ENCODE data around the gene KIF11. TPM values are rescaled to one million over a fixed set of nuclear protein-coding genes. Genes with fewer than 3 reads are reported as not detected.

KIF11 gene
- total and polyA plus RNA-seq, 2 of the 13 experiments (the other 11 are each of a cell fraction or from before 2014, with no cell fraction given): 8.7 to 38.4 TPM

- TF ChIP-seq TERF1 (CRISPR knock-in tag; IDR thresholded peaks at IDR 0.05) (no peak), TBX2 (CRISPR knock-in tag; IDR thresholded peaks at IDR 0.05; ENCODE audit: borderline replicate concordance) (peak; percentile 52; the same call in 1 of the 2 replicates), MTF1 (CRISPR knock-in tag; IDR thresholded peaks at IDR 0.05) (no peak), NR1H2 (CRISPR knock-in tag; IDR thresholded peaks at IDR 0.05; ENCODE audit: borderline replicate concordance, low read depth) (no peak), CREB3 (CRISPR knock-in tag; IDR thresholded peaks at IDR 0.05) (no peak), ELK4 (CRISPR knock-in tag; IDR thresholded peaks at IDR 0.05; ENCODE audit: borderline replicate concordance) (no peak), CEBPB (IDR thresholded peaks at IDR 0.05; ENCODE audit: borderline replicate concordance, low read depth, low read length) (no peak), AHR (CRISPR knock-in tag; IDR thresholded peaks at IDR 0.05) (0 out of 2 replicates have a peak, but pooled peaks have one; percentile 62), ZNF704 (CRISPR knock-in tag; IDR thresholded peaks at IDR 0.05; ENCODE audit: borderline replicate concordance) (peak; percentile 59; the same call in 1 of the 2 replicates), SMARCC2 (IDR thresholded peaks at IDR 0.05) (no peak), TRAFD1 (CRISPR knock-in tag; IDR thresholded peaks at IDR 0.05; ENCODE audit: borderline replicate concordance) (no peak)
- TF ChIP-seq, protein P1, sequence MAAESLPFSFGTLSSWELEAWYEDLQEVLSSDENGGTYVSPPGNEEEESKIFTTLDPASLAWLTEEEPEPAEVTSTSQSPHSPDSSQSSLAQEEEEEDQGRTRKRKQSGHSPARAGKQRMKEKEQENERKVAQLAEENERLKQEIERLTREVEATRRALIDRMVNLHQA (CRISPR knock-in tag; IDR thresholded peaks at IDR 0.05): no peak
- TF ChIP-seq, protein P2, sequence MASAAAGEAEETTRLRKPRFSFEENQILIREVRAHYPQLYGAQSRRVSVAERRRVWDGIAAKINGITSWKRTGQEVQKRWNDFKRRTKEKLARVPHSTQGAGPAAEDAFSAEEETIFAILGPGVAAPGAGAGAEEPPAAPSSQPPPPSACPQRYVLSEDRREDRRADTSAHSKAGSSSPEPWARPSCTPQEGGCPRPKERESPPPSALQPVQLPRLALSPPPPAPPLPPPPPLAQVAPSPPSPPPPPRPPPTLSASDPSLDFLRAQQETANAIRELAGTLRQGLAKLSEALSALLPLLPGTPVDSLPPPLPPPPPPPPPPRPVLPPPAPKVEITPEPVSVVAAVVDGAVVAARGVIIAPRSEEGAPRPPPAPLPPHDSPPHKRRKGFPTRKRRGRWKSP (CRISPR knock-in tag; IDR thresholded peaks at IDR 0.05): peak; percentile 99
- TF ChIP-seq, protein P3, sequence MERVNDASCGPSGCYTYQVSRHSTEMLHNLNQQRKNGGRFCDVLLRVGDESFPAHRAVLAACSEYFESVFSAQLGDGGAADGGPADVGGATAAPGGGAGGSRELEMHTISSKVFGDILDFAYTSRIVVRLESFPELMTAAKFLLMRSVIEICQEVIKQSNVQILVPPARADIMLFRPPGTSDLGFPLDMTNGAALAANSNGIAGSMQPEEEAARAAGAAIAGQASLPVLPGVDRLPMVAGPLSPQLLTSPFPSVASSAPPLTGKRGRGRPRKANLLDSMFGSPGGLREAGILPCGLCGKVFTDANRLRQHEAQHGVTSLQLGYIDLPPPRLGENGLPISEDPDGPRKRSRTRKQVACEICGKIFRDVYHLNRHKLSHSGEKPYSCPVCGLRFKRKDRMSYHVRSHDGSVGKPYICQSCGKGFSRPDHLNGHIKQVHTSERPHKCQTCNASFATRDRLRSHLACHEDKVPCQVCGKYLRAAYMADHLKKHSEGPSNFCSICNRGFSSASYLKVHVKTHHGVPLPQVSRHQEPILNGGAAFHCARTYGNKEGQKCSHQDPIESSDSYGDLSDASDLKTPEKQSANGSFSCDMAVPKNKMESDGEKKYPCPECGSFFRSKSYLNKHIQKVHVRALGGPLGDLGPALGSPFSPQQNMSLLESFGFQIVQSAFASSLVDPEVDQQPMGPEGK (CRISPR knock-in tag; IDR thresholded peaks at IDR 0.05): 0 out of 2 replicates have a peak, but pooled peaks have one; percentile 12
Measured at GRCh38 chr10:92592761-92593618, at the start of gene KIF11 (continued).

All from HepG2 (cell line).